Mesenchymal stem cell (in vitro differentiated cells and primary cell): ENCODE results near the gene PPP2R3C.

Experiments
- DNase-seq: peaks from one replicate; pipeline ENCODE4 v3.0.0-alpha.2; 2013
- H2AFZ ChIP-seq: one replicate; pipeline ENCODE4 v1.6.1; 2013; ENCODE audit warnings: low read depth, mild to moderate bottlenecking, control low read depth, inconsistent platforms, low read length, moderate library complexity
- H2AK5ac ChIP-seq: 2 replicates; pipeline ENCODE4 v1.6.1; 2013; ENCODE audit warnings: low read length, moderate library complexity, mild to moderate bottlenecking, inconsistent platforms; ENCODE audit not compliant: severe bottlenecking
- H2BK120ac ChIP-seq: one replicate; pipeline ENCODE4 v1.6.1; 2013; ENCODE audit warnings: low read depth, mild to moderate bottlenecking, inconsistent platforms, low read length, moderate library complexity
- H2BK12ac ChIP-seq, 2 experiments: one replicate each; pipeline ENCODE4 v1.6.1; 2013; ENCODE audit warnings: inconsistent platforms in 2 of 2, low read length in 2 of 2, mild to moderate bottlenecking in 2 of 2, moderate library complexity in 2 of 2, control low read depth in 1 of 2
- H2BK15ac ChIP-seq: one replicate; pipeline ENCODE4 v1.6.1; 2013; ENCODE audit warnings: mild to moderate bottlenecking, low read depth, inconsistent platforms; ENCODE audit not compliant: poor library complexity, severe bottlenecking
- H2BK5ac ChIP-seq: 2 replicates; pipeline ENCODE4 v1.6.1; 2013; ENCODE audit warnings: low read depth, mild to moderate bottlenecking, low read length, control low read depth, inconsistent platforms; ENCODE audit not compliant: poor library complexity, severe bottlenecking
- H3K14ac ChIP-seq, 2 experiments: one replicate each; pipeline ENCODE4 v1.6.1; 2013; ENCODE audit warnings: inconsistent platforms in 2 of 2, low read length in 2 of 2, control low read depth in 1 of 2, mild to moderate bottlenecking in 1 of 2, moderate library complexity in 1 of 2
- H3K18ac ChIP-seq, 2 experiments: one replicate each; pipeline ENCODE4 v1.6.1; 2013; ENCODE audit warnings: inconsistent platforms in 2 of 2, low read length in 2 of 2, control low read depth in 1 of 2, low read depth in 1 of 2, mild to moderate bottlenecking in 1 of 2
- H3K23ac ChIP-seq, 2 experiments: one replicate each; pipeline ENCODE4 v1.6.1; 2013; ENCODE audit warnings: inconsistent platforms in 2 of 2, low read length in 2 of 2, mild to moderate bottlenecking in 2 of 2, moderate library complexity in 2 of 2, control low read depth in 1 of 2
- H3K27ac ChIP-seq: 2 replicates; pipeline ENCODE4 v1.5.1; 2013; ENCODE audit warnings: mild to moderate bottlenecking, moderate library complexity, low read length, control low read depth, inconsistent platforms; ENCODE audit not compliant: poor library complexity, severe bottlenecking
- H3K27me3 ChIP-seq, 2 experiments: 2 replicates each; pipeline versions ENCODE4 v1.6.1 to v1.7.0; 2013; ENCODE audit warnings: low read length in 2 of 2, mild to moderate bottlenecking in 2 of 2, moderate library complexity in 2 of 2, control low read depth in 1 of 2, inconsistent platforms in 1 of 2; ENCODE audit not compliant: control insufficient read depth in 1 of 2, insufficient read depth in 1 of 2
- H3K36me3 ChIP-seq, 2 experiments: 2 replicates each; pipeline versions ENCODE4 v1.6.1 to v1.7.0; 2013; ENCODE audit warnings: low read length in 2 of 2, control low read depth in 1 of 2, inconsistent platforms in 1 of 2, low read depth in 1 of 2, mild to moderate bottlenecking in 1 of 2; ENCODE audit not compliant: insufficient read depth in 2 of 2, control insufficient read depth in 1 of 2
- H3K4ac ChIP-seq, 2 experiments: one replicate each; pipeline ENCODE4 v1.6.1; 2013; ENCODE audit warnings: inconsistent platforms in 2 of 2, low read length in 2 of 2, mild to moderate bottlenecking in 2 of 2, moderate library complexity in 2 of 2, control low read depth in 1 of 2, low read depth in 1 of 2
- H3K4me1 ChIP-seq: 2 replicates; pipeline ENCODE4 v1.6.1; 2013; ENCODE audit warnings: low read depth, low read length, control low read depth; ENCODE audit not compliant: control insufficient read depth, insufficient read depth
- H3K4me2 ChIP-seq: 2 replicates; pipeline ENCODE4 v1.6.1; 2013; ENCODE audit warnings: low read length, mild to moderate bottlenecking, inconsistent platforms; ENCODE audit not compliant: poor library complexity, severe bottlenecking
- H3K4me3 ChIP-seq, 2 experiments: 2 replicates each; pipeline versions ENCODE4 v1.5.1 to v1.7.0; 2013; ENCODE audit warnings: low read length in 2 of 2, mild to moderate bottlenecking in 2 of 2, control low read depth in 1 of 2, low read depth in 1 of 2; ENCODE audit not compliant: insufficient read depth in 1 of 2
- H3K79me1 ChIP-seq: replicated peaks from 2 replicates; pipeline ENCODE4 v1.6.1; 2013; ENCODE audit warnings: mild to moderate bottlenecking, control low read depth, low read length, inconsistent platforms; ENCODE audit not compliant: poor library complexity, severe bottlenecking
- H3K9ac ChIP-seq: 2 replicates; pipeline ENCODE4 v1.7.0; 2013; ENCODE audit warnings: mild to moderate bottlenecking, low read length, moderate library complexity
- H3K9me3 ChIP-seq: 2 replicates; pipeline ENCODE4 v1.7.0; 2013; ENCODE audit warnings: mild to moderate bottlenecking, low read length; ENCODE audit not compliant: control insufficient read depth
- H4K8ac ChIP-seq: one replicate; pipeline ENCODE4 v1.6.1; 2013; ENCODE audit warnings: inconsistent platforms, mild to moderate bottlenecking, low read length, moderate library complexity
- H4K91ac ChIP-seq: one replicate; pipeline ENCODE4 v1.6.1; 2013; ENCODE audit warnings: mild to moderate bottlenecking, low read length, inconsistent platforms
- WGBS: methylation state at CpG from one replicate; pipeline ENCODE4 v1.1.7; 2013; ENCODE audit warnings: mixed read lengths; 5-methylcytosine and 5-hydroxymethylcytosine counted together

PPP2R3C gene

GRCh38 chr14:35133542-35134328, 11.9 kb upstream of the PPP2R3C start:
- Histone ChIP-seq H3K4ac (no peak overlapping the region), H4K8ac (no peak overlapping the region), H4K91ac (no peak overlapping the region), H2BK120ac (no peak overlapping the region), H2BK12ac (no peak overlapping the region), H3K9me3 (peaks cover 9% of the 10 kb centered on the region), H2AFZ (no peak overlapping the region), H3K18ac (no peak overlapping the region), H3K4me2 (no peak overlapping the region), H3K27ac (no peak overlapping the region), H3K79me1 (peaks cover 29% of the 10 kb centered on the region), H2AK5ac (no peak overlapping the region), H3K4me3 (no peak overlapping the region), H3K4me1 (no peaks in the 10 kb centered on the region), H3K27me3 (no peaks in the 10 kb centered on the region), H3K23ac (no peak overlapping the region), H3K9ac (no peak overlapping the region), H3K36me3 (peaks cover 32 to 33% of the 10 kb centered on the region in 2 experiments), H2BK5ac (no peak overlapping the region), H3K14ac (no peak overlapping the region), H2BK15ac (no peak overlapping the region)
- 80% methylated on average over 6 of the region's 6 CpGs for WGBS
- DNase-seq: no peak

GRCh38 chr14:35124127-35124526, 2.3 kb upstream of the PPP2R3C start:
- Histone ChIP-seq H3K4me1 (peaks cover 6% of the 10 kb centered on the region), H3K23ac (no peak overlapping the region), H2AK5ac (no peak overlapping the region), H4K91ac (no peak overlapping the region), H2BK120ac (no peak overlapping the region), H3K4ac (no peak overlapping the region), H2BK5ac (no peak overlapping the region), H3K27me3 (no peaks in the 10 kb centered on the region), H3K4me3 (peak overlapping the region in 1 of 2 experiments; percentile 97), H3K9ac (peak overlapping the region; percentile 94), H3K36me3 (peaks cover 10 to 21% of the 10 kb centered on the region in 2 experiments), H2BK15ac (no peak overlapping the region), H3K18ac (no peak overlapping the region), H3K79me1 (peaks cover 29% of the 10 kb centered on the region), H3K9me3 (no peaks in the 10 kb centered on the region), H3K4me2 (no peak overlapping the region), H3K27ac (no peak overlapping the region), H2BK12ac (no peak overlapping the region), H4K8ac (no peak overlapping the region), H2AFZ (no peak overlapping the region), H3K14ac (no peak overlapping the region)
- 89% methylated on average over 1 of the region's 1 CpG for WGBS
- DNase-seq: no peak

GRCh38 chr14:35123388-35123703, 1.6 kb upstream of the PPP2R3C start:
- 87% methylated on average over 2 of the region's 3 CpGs for WGBS
- H3K4me2 ChIP-seq: peak overlapping the region; percentile 72
- peaks cover 12 to 22% of the 10 kb centered on the region in 2 experiments for H3K36me3 ChIP-seq
- no peak for DNase-seq
- no peak overlapping the region for H2AFZ ChIP-seq
- no peak overlapping the region for H2BK12ac ChIP-seq
- no peak overlapping the region for H4K91ac ChIP-seq
- H3K9ac ChIP-seq: peak overlapping the region; percentile 94
- H3K18ac ChIP-seq: no peak overlapping the region
- H3K79me1 ChIP-seq: peaks cover 33% of the 10 kb centered on the region
- H2BK120ac ChIP-seq: no peak overlapping the region
- peak overlapping the region in 1 of 2 experiments; percentile 97 for H3K4me3 ChIP-seq
- no peak overlapping the region for H2BK15ac ChIP-seq
- H3K27me3 ChIP-seq: no peaks in the 10 kb centered on the region
- no peaks in the 10 kb centered on the region for H3K9me3 ChIP-seq
- H3K14ac ChIP-seq: no peak overlapping the region
- H2AK5ac ChIP-seq: no peak overlapping the region
- H4K8ac ChIP-seq: peak overlapping the region; percentile 54
- peak overlapping the region; percentile 100 for H3K27ac ChIP-seq
- H3K4me1 ChIP-seq: peaks cover 6% of the 10 kb centered on the region
- no peak overlapping the region for H2BK5ac ChIP-seq
- H3K4ac ChIP-seq: no peak overlapping the region
- H3K23ac ChIP-seq: no peak overlapping the region

GRCh38 chr14:35122696-35123387, 1.1 kb upstream of the PPP2R3C start:
- peak overlapping the region; percentile 97 for H4K8ac ChIP-seq
- peak overlapping the region; percentile 72 for H3K4me2 ChIP-seq
- H2AK5ac ChIP-seq: no peak overlapping the region
- peak overlapping the region; percentile 100 for H3K27ac ChIP-seq
- H3K36me3 ChIP-seq: peaks cover 12 to 25% of the 10 kb centered on the region in 2 experiments
- 14% methylated on average over 21 of the region's 23 CpGs for WGBS
- no peak overlapping the region for H2BK15ac ChIP-seq
- H3K18ac ChIP-seq: peak overlapping the region; percentile 82 to 92
- H3K79me1 ChIP-seq: peaks cover 33% of the 10 kb centered on the region
- H2AFZ ChIP-seq: peak overlapping the region; percentile 96
- no peaks in the 10 kb centered on the region for H3K9me3 ChIP-seq
- peak overlapping the region; percentile 94 for H3K9ac ChIP-seq
- H3K4ac ChIP-seq: peak overlapping the region; percentile 49 to 62
- peak overlapping the region; percentile 10 for H2BK5ac ChIP-seq
- H3K14ac ChIP-seq: peak overlapping the region in 1 of 2 experiments; percentile 84
- H3K4me1 ChIP-seq: peaks cover 6% of the 10 kb centered on the region
- H4K91ac ChIP-seq: peak overlapping the region; percentile 52
- no peaks in the 10 kb centered on the region for H3K27me3 ChIP-seq
- peak overlapping the region; percentile 27 for H2BK120ac ChIP-seq
- peak overlapping the region; percentile 45 to 92 for H2BK12ac ChIP-seq
- no peak overlapping the region for H3K23ac ChIP-seq
- peak overlapping the region; percentile 83 to 97 for H3K4me3 ChIP-seq
- DNase-seq: peak; percentile 27
